Upper lobe of left lung (tissue), 4 donors: ENCODE measurements around the gene SERPINB3.

Experiments
- CTCF ChIP-seq, 6 experiments: fragments of 450-650 bp in 4 of 6; fragments of 200-600 bp in 2 of 6; sonication (generic) in 2 of 6; IDR thresholded peaks; one replicate each; pipeline ENCODE4 v1.5.1; 2016 to 2019; ENCODE audit warnings: antibody characterized with exemption in 6 of 6
- POLR2A ChIP-seq, 4 donors: fragments of 450-650 bp; IDR thresholded peaks; one replicate each; pipeline ENCODE4 v1.5.1; 2016 to 2017; ENCODE audit warnings: antibody characterized with exemption in 4 of 4, mild to moderate bottlenecking in 2 of 4
- POLR2AphosphoS5 ChIP-seq, 2 donors: sonication (generic); formaldehyde crosslinking; IDR thresholded peaks; one replicate each; pipeline ENCODE4 v1.5.1; 2017; ENCODE audit warnings: antibody characterized with exemption in 2 of 2

DNA sequence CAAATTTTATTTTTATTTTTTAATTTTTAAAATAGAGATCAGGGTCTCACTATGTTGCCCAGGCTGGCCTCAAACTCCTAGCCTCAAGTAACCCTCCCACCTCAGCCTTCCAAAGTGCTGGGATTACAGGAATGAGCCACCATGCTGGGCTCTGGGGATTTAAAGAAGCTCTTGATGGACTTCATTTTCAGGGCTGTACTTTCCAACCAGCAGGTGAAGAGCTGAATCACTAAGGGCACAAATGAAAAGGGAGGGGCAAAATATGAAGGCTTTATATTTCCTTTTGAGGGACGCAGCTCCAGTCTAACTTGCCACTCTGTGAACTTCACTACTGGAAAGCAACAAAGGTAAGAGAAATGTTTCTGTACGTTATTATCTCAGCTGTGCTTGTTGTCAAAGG, 41.0 kb upstream of the SERPINB3 start, which contains the start of gene SERPINB11:
- TF ChIP-seq CTCF (IDR thresholded peaks at IDR 0.05) (no peak), POLR2A (IDR thresholded peaks at IDR 0.05) (no peak), POLR2AphosphoS5 (IDR thresholded peaks at IDR 0.05) (no peak)
